ENCODE results near the gene PPP1R3F. TPM values are rescaled to one million over a fixed set of nuclear protein-coding genes. Genes with fewer than 3 reads are reported as not detected.

PPP1R3F gene
- total RNA-seq, 1 donor from 2014 or later: 5.6 TPM

GRCh38 chrX:49270249-49270921 is 792 bp downstream of the PPP1R3F start:
- Mint-ChIP-seq H3K4me3 (peak overlapping the region; percentile 79), H3K36me3 (peaks cover 4% of the 10 kb centered on the region), H3K9me3 (peaks cover 4% of the 10 kb centered on the region), H3K4me1 (peaks cover 17% of the 10 kb centered on the region), H3K27me3 (ENCODE audit: insufficient read depth, low read depth) (peaks cover 13% of the 10 kb centered on the region), H3K27ac (no peak overlapping the region)
- H3K79me2 ChIP-seq (ENCODE audit: low read depth): peaks cover 46% of the 10 kb centered on the region
- peak overlapping the region; percentile 50 for H2AFZ ChIP-seq (replicated peaks)
- H3K4me1 ChIP-seq: peaks cover 7% of the 10 kb centered on the region
- peak; percentile 14 for DNase-seq (ENCODE audit: low spot score)
- H3K27me3 ChIP-seq: no peaks in the 10 kb centered on the region
- H3F3A ChIP-seq (ENCODE audit: low read depth): peaks cover 7% of the 10 kb centered on the region
- H3K4me2 ChIP-seq: peak overlapping the region; percentile 76
- H3K4me3 ChIP-seq: peak overlapping the region; percentile 62
- H4K20me1 ChIP-seq (ENCODE audit: low read depth): peaks cover 20% of the 10 kb centered on the region
- peak overlapping the region; percentile 83 for H3K9ac ChIP-seq
- no peak for TF ChIP-seq EZH2 (IDR thresholded peaks at IDR 0.05)
- no peaks in the 10 kb centered on the region for H3K36me3 ChIP-seq
- H3K27ac ChIP-seq: peak overlapping the region; percentile 95
- H3K9me3 ChIP-seq (ENCODE audit: low read depth): no peaks in the 10 kb centered on the region

GRCh38 chrX:49271341-49271740 is 1.7 kb downstream of the PPP1R3F start:
- no peak overlapping the region for H3K27ac ChIP-seq
- H3K9ac ChIP-seq: no peak overlapping the region
- TF ChIP-seq EZH2 (IDR thresholded peaks at IDR 0.05): no peak
- TF ChIP-seq EZH2phosphoT487 (IDR thresholded peaks at IDR 0.05): no peak
- no peak for TF ChIP-seq CTCF (IDR thresholded peaks at IDR 0.05)
- DNase-seq (ENCODE audit: low spot score): no peak
- peak overlapping the region; percentile 62 for H3K4me3 ChIP-seq
- no peaks in the 10 kb centered on the region for H3K9me3 ChIP-seq (ENCODE audit: low read depth)
- Mint-ChIP-seq H3K9me3 (peaks cover 4% of the 10 kb centered on the region), H3K36me3 (peaks cover 4% of the 10 kb centered on the region), H3K27ac (peak overlapping the region; percentile 54), H3K27me3 (ENCODE audit: insufficient read depth, low read depth) (peaks cover 13% of the 10 kb centered on the region), H3K4me3 (peak overlapping the region; percentile 79), H3K4me1 (peaks cover 17% of the 10 kb centered on the region)
- no peaks in the 10 kb centered on the region for H3K36me3 ChIP-seq
- peaks cover 7% of the 10 kb centered on the region for H3F3A ChIP-seq (ENCODE audit: low read depth)
- H3K27me3 ChIP-seq: no peaks in the 10 kb centered on the region
- H4K20me1 ChIP-seq (ENCODE audit: low read depth): peaks cover 29% of the 10 kb centered on the region
- peaks cover 7% of the 10 kb centered on the region for H3K4me1 ChIP-seq
- H2AFZ ChIP-seq (replicated peaks): no peak overlapping the region
- peak overlapping the region; percentile 76 for H3K4me2 ChIP-seq
- peaks cover 47% of the 10 kb centered on the region for H3K79me2 ChIP-seq (ENCODE audit: low read depth)

GRCh38 chrX:49272421-49272820 is 2.8 kb downstream of the PPP1R3F start:
- Histone ChIP-seq H3K4me1 (peaks cover 7% of the 10 kb centered on the region), H3K4me2 (peak overlapping the region; percentile 76), H3K27me3 (no peaks in the 10 kb centered on the region), H4K20me1 (ENCODE audit: low read depth) (peaks cover 35% of the 10 kb centered on the region), H3K4me3 (no peak overlapping the region), H3K9ac (no peak overlapping the region), H3K9me3 (ENCODE audit: low read depth) (no peaks in the 10 kb centered on the region), H3K27ac (no peak overlapping the region), H3F3A (ENCODE audit: low read depth) (peaks cover 7% of the 10 kb centered on the region), H2AFZ (replicated peaks) (no peak overlapping the region), H3K36me3 (no peaks in the 10 kb centered on the region), H3K79me2 (ENCODE audit: low read depth) (peaks cover 50% of the 10 kb centered on the region)
- H3K36me3 Mint-ChIP-seq: peaks cover 4% of the 10 kb centered on the region
- no peak overlapping the region for H3K4me3 Mint-ChIP-seq
- H3K9me3 Mint-ChIP-seq: peaks cover 4% of the 10 kb centered on the region
- TF ChIP-seq EZH2 (IDR thresholded peaks at IDR 0.05): no peak
- no peak for TF ChIP-seq CTCF (IDR thresholded peaks at IDR 0.05)
- no peak for TF ChIP-seq EZH2phosphoT487 (IDR thresholded peaks at IDR 0.05)
- H3K27me3 Mint-ChIP-seq (ENCODE audit: insufficient read depth, low read depth): peaks cover 9% of the 10 kb centered on the region
- no peak for DNase-seq (ENCODE audit: low spot score)
- no peak overlapping the region for H3K27ac Mint-ChIP-seq
- H3K4me1 Mint-ChIP-seq: peaks cover 17% of the 10 kb centered on the region

- H3K4me3 ChIP-seq: no peak overlapping the region
- no peak for DNase-seq (ENCODE audit: low spot score)
- H3K4me3 Mint-ChIP-seq: no peak overlapping the region
These were observed 3.7 kb downstream of the PPP1R3F start for GRCh38 chrX:49273181-49273727.

More at GRCh38 chrX:49273181-49273727, 3.7 kb downstream of the PPP1R3F start:
- Mint-ChIP-seq H3K9me3 (peaks cover 4% of the 10 kb centered on the region), H3K27ac (no peak overlapping the region), H3K4me1 (peaks cover 14% of the 10 kb centered on the region), H3K36me3 (peaks cover 4% of the 10 kb centered on the region), H3K27me3 (ENCODE audit: insufficient read depth, low read depth) (peaks cover 9% of the 10 kb centered on the region)
- H3K79me2 ChIP-seq (ENCODE audit: low read depth): peaks cover 50% of the 10 kb centered on the region
- H3K27me3 ChIP-seq: no peaks in the 10 kb centered on the region
- H3K9ac ChIP-seq: no peak overlapping the region
- H3K4me1 ChIP-seq: peaks cover 7% of the 10 kb centered on the region
- TF ChIP-seq EZH2phosphoT487 (IDR thresholded peaks at IDR 0.05): no peak
- no peak for TF ChIP-seq CTCF (IDR thresholded peaks at IDR 0.05)
- TF ChIP-seq EZH2 (IDR thresholded peaks at IDR 0.05): no peak
- H4K20me1 ChIP-seq (ENCODE audit: low read depth): peaks cover 35% of the 10 kb centered on the region
- H3K9me3 ChIP-seq (ENCODE audit: low read depth): no peaks in the 10 kb centered on the region
- H3K4me2 ChIP-seq: no peak overlapping the region
- H3F3A ChIP-seq (ENCODE audit: low read depth): peaks cover 6% of the 10 kb centered on the region
- H3K36me3 ChIP-seq: no peaks in the 10 kb centered on the region
- H3K27ac ChIP-seq: no peak overlapping the region
- H2AFZ ChIP-seq (replicated peaks): no peak overlapping the region
